ENCODE data around the gene NOX1.

NOX1 gene

DNA sequence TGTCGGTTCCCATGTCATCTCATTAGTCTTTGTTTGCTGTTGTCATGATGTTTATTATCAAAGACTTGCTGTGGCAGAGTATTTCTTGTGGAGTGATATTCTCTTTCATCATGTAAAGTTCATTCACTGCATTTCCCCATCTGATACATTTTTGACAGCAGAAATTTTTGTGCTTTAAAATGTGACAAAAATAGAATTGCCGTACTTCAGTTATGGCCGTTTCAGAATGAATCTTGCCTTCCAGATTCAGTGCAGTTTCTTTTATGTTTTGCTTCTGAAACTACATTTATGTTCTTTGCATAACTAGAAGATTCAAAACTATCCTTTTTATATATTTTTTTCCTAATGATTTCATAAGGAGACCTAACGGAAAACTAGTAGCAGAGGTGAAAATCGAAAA, 44.0 kb downstream of the NOX1 start:
- DNase-seq (ENCODE audit: low spot score) = no peak
- Histone ChIP-seq H3K27me3 (ENCODE audit: insufficient read depth, poor library complexity, severe bottlenecking) (no peaks in the 10 kb centered on the region), H3K36me3 (ENCODE audit: low read depth) (peaks cover 49% of the 10 kb centered on the region), H3K4me1 (ENCODE audit: insufficient read depth, poor library complexity, severe bottlenecking) (no peaks in the 10 kb centered on the region), H3K27ac (ENCODE audit: poor library complexity, severe bottlenecking) (no peak overlapping the region), H3K9me3 (ENCODE audit: severe bottlenecking) (no peaks in the 10 kb centered on the region), H3K4me3 (ENCODE audit: severe bottlenecking) (no peak overlapping the region)
- no peak for ATAC-seq (ENCODE audit: low read depth)
- TF ChIP-seq, protein P1, sequence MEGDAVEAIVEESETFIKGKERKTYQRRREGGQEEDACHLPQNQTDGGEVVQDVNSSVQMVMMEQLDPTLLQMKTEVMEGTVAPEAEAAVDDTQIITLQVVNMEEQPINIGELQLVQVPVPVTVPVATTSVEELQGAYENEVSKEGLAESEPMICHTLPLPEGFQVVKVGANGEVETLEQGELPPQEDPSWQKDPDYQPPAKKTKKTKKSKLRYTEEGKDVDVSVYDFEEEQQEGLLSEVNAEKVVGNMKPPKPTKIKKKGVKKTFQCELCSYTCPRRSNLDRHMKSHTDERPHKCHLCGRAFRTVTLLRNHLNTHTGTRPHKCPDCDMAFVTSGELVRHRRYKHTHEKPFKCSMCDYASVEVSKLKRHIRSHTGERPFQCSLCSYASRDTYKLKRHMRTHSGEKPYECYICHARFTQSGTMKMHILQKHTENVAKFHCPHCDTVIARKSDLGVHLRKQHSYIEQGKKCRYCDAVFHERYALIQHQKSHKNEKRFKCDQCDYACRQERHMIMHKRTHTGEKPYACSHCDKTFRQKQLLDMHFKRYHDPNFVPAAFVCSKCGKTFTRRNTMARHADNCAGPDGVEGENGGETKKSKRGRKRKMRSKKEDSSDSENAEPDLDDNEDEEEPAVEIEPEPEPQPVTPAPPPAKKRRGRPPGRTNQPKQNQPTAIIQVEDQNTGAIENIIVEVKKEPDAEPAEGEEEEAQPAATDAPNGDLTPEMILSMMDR (IDR thresholded peaks at IDR 0.05; ENCODE audit: poor library complexity, severe bottlenecking) = no peak

DNA sequence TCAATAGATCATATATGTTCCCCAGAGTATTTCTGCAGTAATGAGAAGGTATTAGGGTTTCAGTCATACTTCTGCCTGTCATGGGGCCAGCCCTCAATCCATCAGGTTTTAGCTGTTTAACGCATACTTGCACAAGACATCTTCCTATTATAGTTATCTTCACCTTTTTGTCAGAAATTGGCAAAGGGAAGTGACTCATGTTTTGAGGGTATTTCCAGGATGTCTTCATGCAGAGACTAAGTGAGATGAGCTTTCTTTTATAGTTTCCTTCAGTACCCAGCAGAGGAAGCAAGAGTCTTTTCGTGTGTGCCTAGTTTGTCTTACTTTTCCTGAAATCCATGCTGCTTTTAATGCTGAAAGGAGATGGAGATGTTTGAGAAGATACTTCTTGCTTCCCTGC, 44.4 kb downstream of the NOX1 start:
- peaks cover 51% of the 10 kb centered on the region for H3K36me3 ChIP-seq (ENCODE audit: low read depth)
- DNase-seq (ENCODE audit: low spot score) = no peak
- TF ChIP-seq, protein P1 (IDR thresholded peaks at IDR 0.05; ENCODE audit: poor library complexity, severe bottlenecking) = no peak
- ATAC-seq (ENCODE audit: low read depth) = peak; percentile 51
- no peaks in the 10 kb centered on the region for H3K9me3 ChIP-seq (ENCODE audit: severe bottlenecking)
- no peak overlapping the region for H3K4me3 ChIP-seq (ENCODE audit: severe bottlenecking)
- H3K27ac ChIP-seq (ENCODE audit: poor library complexity, severe bottlenecking) = no peak overlapping the region
- H3K4me1 ChIP-seq (ENCODE audit: insufficient read depth, poor library complexity, severe bottlenecking) = no peaks in the 10 kb centered on the region
- no peaks in the 10 kb centered on the region for H3K27me3 ChIP-seq (ENCODE audit: insufficient read depth, poor library complexity, severe bottlenecking)

DNA sequence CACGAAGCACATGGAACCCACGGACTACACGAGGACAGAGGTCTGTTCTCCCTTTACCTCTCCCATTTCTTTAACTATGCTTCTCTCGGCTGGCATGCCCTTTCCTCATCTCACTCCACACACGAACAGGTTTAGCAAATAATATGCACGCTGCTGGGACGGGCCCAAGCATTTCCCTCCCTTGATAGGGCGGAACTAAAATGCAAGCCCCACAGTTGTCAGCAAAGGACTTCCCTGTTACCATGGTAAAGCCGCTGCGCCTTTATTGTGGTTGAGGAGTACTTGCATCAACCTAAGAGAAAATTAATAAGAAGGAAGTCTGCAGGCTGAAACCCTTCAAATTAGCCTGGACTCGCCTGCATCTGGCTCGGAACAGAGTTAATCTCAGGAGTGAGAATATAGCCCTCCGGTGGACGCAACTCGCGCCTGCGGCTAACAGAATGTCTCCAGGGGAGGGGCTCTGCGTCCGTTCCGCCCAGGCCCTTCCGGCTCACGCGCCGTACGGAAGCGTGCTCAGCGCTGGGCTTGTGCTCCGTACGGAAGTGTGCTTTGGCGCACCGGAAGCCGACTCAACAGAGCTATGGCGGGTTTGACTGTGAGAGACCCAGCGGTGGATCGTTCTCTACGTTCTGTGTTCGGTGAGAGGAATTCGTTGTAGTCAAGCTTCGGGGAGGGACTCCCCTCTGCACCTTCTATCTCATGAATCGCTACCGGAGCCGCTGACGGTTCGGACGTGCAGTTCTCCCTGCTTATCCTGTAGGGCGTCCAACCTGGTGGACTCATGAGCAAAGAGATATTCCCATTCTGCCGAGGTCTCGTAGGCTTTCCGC, 54.1 kb downstream of the NOX1 start, which contains the start of gene CSTF2:
Gene CSTF2 (plus strand): TSS at position 555 of the 830 bp plus-strand sequence. CDS start 26 bp downstream, at position 581.
- Histone ChIP-seq H3K4me1 (ENCODE audit: insufficient read depth, poor library complexity, severe bottlenecking) (peaks cover 3% of the 10 kb centered on the region), H3K27me3 (ENCODE audit: insufficient read depth, poor library complexity, severe bottlenecking) (no peaks in the 10 kb centered on the region), H3K9me3 (ENCODE audit: severe bottlenecking) (no peaks in the 10 kb centered on the region), H3K36me3 (ENCODE audit: low read depth) (peaks cover 25% of the 10 kb centered on the region), H3K27ac (ENCODE audit: poor library complexity, severe bottlenecking) (no peak within 1 kb of the TSS), H3K4me3 (ENCODE audit: severe bottlenecking) (peak within 1 kb of the TSS; percentile 50)
- TF ChIP-seq, protein P1 (IDR thresholded peaks at IDR 0.05; ENCODE audit: poor library complexity, severe bottlenecking) = no peak
- DNase-seq (ENCODE audit: low spot score) (peak; percentile 76), ATAC-seq (ENCODE audit: low read depth) (peak; percentile 99)

DNA sequence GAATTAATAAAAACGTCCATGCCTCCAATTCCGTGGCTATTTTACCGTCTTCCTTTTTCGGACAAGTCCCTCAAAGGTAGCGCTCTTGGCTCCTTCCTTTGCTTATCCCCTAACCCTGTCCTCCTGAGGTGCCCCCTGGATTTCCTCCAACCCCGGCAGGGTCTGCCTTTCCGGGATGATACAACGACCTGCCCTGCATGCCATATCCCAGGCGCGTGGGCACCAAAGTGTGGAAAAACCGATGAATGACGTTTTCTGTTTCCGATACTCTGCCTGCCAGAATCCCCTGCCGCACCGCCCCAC, 54.7 kb downstream of the NOX1 start:
- ATAC-seq (ENCODE audit: low read depth) (no peak), DNase-seq (ENCODE audit: low spot score) (no peak)
- Histone ChIP-seq H3K4me3 (ENCODE audit: severe bottlenecking) (peak overlapping the region; percentile 50), H3K36me3 (ENCODE audit: low read depth) (peaks cover 21% of the 10 kb centered on the region), H3K27ac (ENCODE audit: poor library complexity, severe bottlenecking) (no peak overlapping the region), H3K4me1 (ENCODE audit: insufficient read depth, poor library complexity, severe bottlenecking) (peaks cover 3% of the 10 kb centered on the region), H3K9me3 (ENCODE audit: severe bottlenecking) (no peaks in the 10 kb centered on the region), H3K27me3 (ENCODE audit: insufficient read depth, poor library complexity, severe bottlenecking) (no peaks in the 10 kb centered on the region)
- TF ChIP-seq, protein P1 (IDR thresholded peaks at IDR 0.05; ENCODE audit: poor library complexity, severe bottlenecking) = no peak

DNA sequence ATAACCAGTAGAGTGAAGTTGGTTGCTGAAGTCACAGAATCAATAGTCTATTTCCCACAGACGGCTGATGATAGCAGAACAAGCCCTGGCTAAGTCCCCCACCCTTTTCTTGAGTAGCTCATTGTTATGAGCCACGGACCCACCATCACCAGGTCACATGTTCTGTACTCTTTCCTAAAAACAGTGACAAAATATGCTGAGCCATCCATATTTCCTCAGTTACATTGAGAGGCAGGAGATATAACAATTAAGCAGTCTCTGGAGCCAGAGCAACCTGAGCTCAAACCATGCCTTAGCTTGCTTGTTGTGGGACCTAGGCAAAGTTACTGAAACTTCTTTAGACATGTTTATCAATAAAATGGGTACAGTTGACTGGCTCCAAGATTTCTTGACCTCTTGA, 56.8 kb downstream of the NOX1 start:
- DNase-seq (ENCODE audit: low spot score) = no peak
- H3K27me3 ChIP-seq (ENCODE audit: insufficient read depth, poor library complexity, severe bottlenecking) = no peaks in the 10 kb centered on the region
- no peak for ATAC-seq (ENCODE audit: low read depth)
- H3K4me3 ChIP-seq (ENCODE audit: severe bottlenecking) = no peak overlapping the region
- TF ChIP-seq, protein P1 (IDR thresholded peaks at IDR 0.05; ENCODE audit: poor library complexity, severe bottlenecking) = no peak
- H3K27ac ChIP-seq (ENCODE audit: poor library complexity, severe bottlenecking) = no peak overlapping the region
- H3K36me3 ChIP-seq (ENCODE audit: low read depth) = peaks cover 9% of the 10 kb centered on the region; the same call in 1 of the 2 replicates
- H3K9me3 ChIP-seq (ENCODE audit: severe bottlenecking) = no peaks in the 10 kb centered on the region
- H3K4me1 ChIP-seq (ENCODE audit: insufficient read depth, poor library complexity, severe bottlenecking) = peaks cover 3% of the 10 kb centered on the region
